Measurements from ENCODE around the gene TSC22D2.

TSC22D2 gene

DNA sequence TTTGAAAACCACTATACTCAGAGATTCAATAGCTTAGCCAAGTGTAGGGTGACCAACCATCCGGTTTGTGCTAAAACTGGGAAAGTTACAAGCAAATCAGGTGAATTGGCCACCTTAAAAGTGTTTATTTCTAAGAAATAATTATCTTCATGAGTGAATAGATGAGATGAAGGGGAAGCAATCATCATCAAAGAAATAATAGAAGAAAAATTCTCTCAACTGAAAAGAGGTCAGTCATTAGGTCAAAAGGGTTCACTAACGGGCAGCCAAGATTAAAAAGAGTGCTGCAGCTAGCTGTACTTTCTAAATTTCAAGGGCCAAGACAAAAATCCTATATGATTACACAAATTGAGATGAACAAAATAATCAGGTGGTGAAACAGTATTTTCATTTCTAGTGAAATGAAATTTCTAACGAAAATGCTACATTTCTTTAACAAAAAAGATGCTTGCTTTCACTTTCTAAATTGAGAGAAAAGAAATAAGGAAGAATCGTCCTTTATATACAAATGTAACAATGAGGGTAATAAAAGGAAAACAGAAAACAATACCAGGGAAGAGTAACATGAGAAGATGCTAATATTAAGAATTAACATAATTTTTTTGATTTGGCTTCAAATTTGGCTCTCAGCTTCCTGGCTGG lies 34.7 kb upstream of the TSC22D2 start:
- no peak overlapping the region for H3K4me3 ChIP-seq (ENCODE audit: low read depth, low read length)
- TF ChIP-seq, protein P1, sequence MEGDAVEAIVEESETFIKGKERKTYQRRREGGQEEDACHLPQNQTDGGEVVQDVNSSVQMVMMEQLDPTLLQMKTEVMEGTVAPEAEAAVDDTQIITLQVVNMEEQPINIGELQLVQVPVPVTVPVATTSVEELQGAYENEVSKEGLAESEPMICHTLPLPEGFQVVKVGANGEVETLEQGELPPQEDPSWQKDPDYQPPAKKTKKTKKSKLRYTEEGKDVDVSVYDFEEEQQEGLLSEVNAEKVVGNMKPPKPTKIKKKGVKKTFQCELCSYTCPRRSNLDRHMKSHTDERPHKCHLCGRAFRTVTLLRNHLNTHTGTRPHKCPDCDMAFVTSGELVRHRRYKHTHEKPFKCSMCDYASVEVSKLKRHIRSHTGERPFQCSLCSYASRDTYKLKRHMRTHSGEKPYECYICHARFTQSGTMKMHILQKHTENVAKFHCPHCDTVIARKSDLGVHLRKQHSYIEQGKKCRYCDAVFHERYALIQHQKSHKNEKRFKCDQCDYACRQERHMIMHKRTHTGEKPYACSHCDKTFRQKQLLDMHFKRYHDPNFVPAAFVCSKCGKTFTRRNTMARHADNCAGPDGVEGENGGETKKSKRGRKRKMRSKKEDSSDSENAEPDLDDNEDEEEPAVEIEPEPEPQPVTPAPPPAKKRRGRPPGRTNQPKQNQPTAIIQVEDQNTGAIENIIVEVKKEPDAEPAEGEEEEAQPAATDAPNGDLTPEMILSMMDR (IDR thresholded peaks at IDR 0.05; ENCODE audit: low read depth, low read length, missing control alignments): no peak
- no peak for DNase-seq (ENCODE audit: low read depth)
- in situ Hi-C loops (cut with HindIII; ENCODE audit: low sequenced_read_pairs): no loop called here

DNA sequence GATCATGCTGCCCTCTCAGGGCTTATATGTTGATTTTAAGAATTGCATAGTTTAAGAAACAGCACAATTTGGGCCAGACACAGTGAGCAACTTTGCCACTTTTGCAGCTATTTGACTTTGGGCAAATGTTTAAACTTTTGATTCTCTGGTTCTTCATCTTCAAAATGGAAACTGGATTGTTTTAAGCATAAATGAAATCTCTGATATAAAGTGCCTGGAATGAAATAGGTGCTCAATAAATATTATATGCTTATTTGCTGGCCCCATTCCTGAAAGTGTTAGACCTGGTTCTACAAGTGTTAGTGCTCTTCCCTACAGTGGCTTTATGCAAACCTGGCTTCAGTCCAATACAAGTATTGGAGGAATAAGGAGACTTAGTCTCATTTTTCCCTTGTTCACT lies 33.1 kb upstream of the TSC22D2 start:
- no peak for DNase-seq (ENCODE audit: low read depth)
- TF ChIP-seq, protein P1 (IDR thresholded peaks at IDR 0.05; ENCODE audit: low read depth, low read length, missing control alignments): no peak
- no peak overlapping the region for H3K4me3 ChIP-seq (ENCODE audit: low read depth, low read length)
- in situ Hi-C loops (cut with HindIII; ENCODE audit: low sequenced_read_pairs): no loop called here

DNA sequence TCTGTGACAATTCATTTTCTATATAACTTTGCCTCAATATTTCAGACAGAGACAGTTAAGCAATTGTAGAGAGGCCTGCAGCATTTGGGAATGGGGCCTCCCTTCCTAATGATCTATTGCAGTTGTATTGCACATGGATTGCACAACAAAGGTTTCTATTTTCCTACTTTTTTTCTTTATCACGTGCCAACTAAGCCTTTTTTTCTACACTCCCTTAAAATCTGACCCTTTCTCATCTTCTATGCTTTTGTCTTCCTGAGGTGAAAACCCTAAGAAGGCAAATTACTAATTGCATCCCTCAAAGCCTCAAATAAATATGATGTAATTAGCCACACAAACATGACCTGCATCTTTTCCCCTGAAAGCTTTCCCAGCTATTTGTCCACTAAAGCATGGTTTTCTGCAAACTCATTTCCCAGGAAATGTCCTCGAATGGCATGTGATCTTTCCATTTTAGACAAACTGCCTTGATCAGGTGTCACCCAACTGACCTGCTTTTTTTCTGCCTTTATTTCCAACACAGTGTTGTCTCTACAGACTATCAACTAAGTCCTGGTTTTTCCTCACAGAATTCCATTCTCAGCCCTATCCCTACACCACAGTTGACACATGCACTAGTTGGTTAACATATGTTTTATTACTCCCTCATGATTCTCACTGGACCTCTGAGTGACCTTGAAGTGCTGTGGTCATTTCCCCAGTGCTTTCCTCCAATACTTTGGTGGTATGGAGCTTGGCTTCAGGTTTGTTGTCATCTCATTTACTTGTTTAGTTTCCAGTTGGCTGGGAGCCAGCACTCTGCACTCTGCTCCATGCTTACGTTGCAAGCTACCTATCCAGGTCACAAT lies 31.9 kb upstream of the TSC22D2 start:
- in situ Hi-C loops (cut with HindIII; ENCODE audit: low sequenced_read_pairs): no loop called here

DNA sequence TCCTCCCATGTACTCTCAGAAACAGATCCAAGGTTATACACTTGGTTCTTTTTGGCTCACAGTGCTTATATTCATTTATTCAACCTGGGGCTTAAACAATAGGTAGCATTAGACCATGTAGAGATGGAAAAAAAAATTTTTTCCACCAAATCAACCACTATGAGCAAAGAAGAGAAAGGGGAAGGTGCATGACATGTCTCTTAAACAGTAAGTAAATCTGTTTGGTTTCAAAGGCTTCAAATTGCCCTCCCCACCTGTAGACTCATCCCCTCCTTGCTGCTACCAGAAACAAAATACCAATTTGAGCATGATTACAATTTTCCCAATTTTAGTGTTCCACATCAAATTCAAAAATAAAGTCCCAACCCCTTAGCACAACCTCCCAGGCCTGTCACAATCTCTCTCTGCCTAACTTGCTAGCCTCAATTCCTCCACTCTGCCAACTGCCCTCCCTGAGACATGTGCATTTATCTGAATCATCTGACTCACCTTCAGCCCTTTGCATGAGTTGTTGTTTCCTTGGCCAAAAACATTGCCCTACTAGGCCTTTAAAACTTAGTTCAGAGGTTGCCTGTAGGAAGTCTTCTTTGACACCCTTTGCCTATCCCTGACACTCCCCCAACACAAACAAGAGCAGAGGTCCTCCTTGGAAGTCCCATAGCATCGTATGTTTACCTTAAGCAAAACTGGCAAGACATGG lies 30.3 kb upstream of the TSC22D2 start:
- in situ Hi-C loops (cut with HindIII; ENCODE audit: low sequenced_read_pairs): no loop called here
- DNase-seq (ENCODE audit: low read depth): no peak
- TF ChIP-seq, protein P1 (IDR thresholded peaks at IDR 0.05; ENCODE audit: low read depth, low read length, missing control alignments): no peak
- no peak overlapping the region for H3K4me3 ChIP-seq (ENCODE audit: low read depth, low read length)

More for the DNA sequence above, 31.9 kb upstream of the TSC22D2 start:
- TF ChIP-seq, protein P1 (IDR thresholded peaks at IDR 0.05; ENCODE audit: low read depth, low read length, missing control alignments): no peak
- DNase-seq (ENCODE audit: low read depth): no peak
- H3K4me3 ChIP-seq (ENCODE audit: low read depth, low read length): no peak overlapping the region

DNA sequence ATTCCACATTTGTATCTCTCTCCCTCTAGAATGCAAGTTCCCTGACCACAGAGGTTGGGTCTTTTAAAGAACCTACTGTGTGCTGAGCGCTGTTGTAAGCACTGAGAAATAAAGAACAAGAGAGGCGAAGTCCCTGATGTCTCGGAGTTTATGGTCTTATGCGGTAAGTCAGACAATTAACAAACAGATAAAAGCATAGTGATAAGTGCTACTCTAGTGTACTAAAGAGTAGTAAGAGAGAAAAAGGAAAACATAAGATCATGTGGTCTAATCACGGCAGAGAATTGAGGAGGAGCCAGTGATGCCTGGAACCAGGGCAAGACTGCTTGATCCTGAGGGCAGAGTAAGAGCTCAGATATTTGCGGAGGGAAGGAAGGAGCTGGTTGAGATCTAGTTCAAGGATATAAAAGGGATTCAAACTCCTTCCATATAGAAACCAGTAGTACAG lies 29.8 kb upstream of the TSC22D2 start:
- TF ChIP-seq, protein P1 (IDR thresholded peaks at IDR 0.05; ENCODE audit: low read depth, low read length, missing control alignments): no peak
- DNase-seq (ENCODE audit: low read depth): no peak
- no peak overlapping the region for H3K4me3 ChIP-seq (ENCODE audit: low read depth, low read length)
- in situ Hi-C loops (cut with HindIII; ENCODE audit: low sequenced_read_pairs): no loop called here

DNA sequence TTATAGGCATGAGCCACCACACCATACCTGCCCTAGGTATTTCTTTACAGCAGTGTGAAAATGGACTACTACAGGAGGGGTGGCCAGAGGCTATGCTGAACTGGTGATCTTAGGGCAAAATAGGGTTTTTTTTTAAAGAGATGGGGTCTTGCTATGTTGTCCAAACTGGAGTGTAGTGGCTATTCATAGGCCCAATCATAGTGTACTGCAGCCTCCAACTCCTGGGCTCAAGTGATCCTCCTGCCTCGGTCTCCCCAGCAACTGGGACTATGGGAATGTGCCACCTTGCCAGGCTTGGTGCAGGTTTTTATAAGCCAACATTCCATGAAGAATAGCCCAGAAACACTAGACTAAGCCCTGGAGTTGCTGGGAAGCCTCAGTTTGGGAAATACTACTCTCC lies 28.6 kb upstream of the TSC22D2 start:
- H3K4me3 ChIP-seq (ENCODE audit: low read depth, low read length): no peak overlapping the region
- TF ChIP-seq, protein P1 (IDR thresholded peaks at IDR 0.05; ENCODE audit: low read depth, low read length, missing control alignments): no peak
- no peak for DNase-seq (ENCODE audit: low read depth)
- in situ Hi-C loops (cut with HindIII; ENCODE audit: low sequenced_read_pairs): no loop called here
